Mesenteric fat pad (tissue), 1 donor: ENCODE measurements around the gene SYT2. TPM values are rescaled to one million over a fixed set of nuclear protein-coding genes. Genes with fewer than 3 reads are reported as not detected.
"Not testable (repeated sequence)": the region's sequence is repeated elsewhere in the genome, so short reads cannot be mapped to it uniquely, and the experiment has no call there.

ENCODE experiments used
- DNase-seq: peaks from one replicate; pipeline ENCODE4 v3.0.0-alpha.2; 2020; ENCODE audit warnings: low spot score
- total RNA-seq: library from RNA; stranded (reverse); fragmentation: NEBNext Ultra II Directional; extraction: Animal tissue kit (Norgen Biotek cat#: 25700); gene quantifications from one replicate; pipeline ENCODE4 v1.2.1, GENCODE V29; 2021
- donor health status: DM: yes; HTN: yes; CAD: no.

SYT2 gene
- total RNA-seq, 1 donor from 2014 or later, result not detected

DNA sequence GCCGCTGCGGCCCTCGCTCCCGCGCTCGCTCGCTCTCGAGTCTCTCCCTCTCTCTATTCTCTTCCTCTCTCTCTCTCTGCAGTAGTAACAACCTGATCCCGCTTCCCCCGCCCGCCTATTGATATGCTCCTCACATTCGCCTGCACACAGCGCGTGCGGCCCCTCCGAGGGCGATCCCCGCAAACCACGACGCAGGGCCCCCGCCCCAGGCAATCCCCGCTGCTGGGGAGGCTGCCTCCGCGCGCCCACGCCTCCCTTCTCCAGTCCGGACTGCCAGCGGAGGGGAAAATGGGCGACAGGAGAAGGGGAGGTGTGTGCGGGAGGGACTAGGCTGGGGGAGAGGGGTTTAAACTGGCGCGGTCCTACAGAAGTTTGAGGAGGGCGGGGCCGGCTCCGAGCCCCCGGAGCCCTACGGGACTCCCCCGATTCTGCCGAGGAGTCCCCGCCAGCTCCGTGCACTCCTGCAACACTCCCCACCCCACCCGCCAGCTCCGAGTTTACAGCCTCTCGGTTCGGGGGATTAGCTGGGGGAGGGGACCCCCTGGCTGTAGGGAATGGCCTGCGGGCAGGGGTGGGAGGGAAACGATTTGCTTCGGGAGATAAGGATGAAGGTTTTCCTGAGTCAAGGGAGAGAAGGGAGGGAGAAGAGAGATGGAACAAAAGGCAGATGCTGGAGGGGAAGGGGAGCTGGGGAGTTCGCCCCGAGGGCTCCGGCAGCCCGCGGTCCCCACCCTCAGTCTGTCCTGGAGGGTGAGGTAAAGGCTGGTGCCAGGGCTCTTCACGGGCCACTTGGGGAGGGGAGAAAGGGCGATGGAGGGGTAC lies 66.6 kb downstream of the SYT2 start:
- DNase-seq, result no peak

DNA sequence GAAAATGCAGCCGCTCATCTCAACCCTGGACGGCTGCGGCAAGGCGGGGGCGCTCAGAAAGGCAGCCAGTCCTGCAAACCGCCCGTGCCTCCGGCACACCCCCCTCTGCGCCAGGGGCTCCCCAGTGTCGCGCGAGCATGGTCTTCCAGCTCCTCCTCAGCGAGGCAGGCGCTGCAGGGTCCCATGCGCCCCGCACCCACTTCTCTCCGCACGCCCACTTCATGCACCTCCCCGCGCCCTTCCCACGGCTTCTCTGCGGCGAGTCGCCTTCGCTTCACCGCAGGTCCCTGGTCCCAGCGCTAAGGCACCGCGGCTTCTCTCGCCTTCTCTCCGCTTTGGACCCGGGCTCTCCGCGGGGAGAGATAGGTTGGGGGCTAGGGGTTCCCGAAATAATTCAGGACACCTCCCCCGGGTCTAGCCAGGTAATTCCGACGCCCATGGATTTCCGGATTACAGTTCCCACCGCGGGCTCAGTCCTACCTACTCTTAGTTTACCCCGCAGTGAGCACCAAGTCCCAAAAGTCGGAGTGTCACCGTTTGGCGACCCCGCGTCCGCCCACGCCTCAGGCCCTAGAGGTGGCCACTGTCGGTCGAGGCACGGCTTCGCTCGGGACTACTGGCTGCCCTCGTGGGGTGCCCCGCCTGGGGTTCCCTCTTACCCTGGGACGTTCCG lies 67.5 kb downstream of the SYT2 start:
- no peak for DNase-seq

DNA sequence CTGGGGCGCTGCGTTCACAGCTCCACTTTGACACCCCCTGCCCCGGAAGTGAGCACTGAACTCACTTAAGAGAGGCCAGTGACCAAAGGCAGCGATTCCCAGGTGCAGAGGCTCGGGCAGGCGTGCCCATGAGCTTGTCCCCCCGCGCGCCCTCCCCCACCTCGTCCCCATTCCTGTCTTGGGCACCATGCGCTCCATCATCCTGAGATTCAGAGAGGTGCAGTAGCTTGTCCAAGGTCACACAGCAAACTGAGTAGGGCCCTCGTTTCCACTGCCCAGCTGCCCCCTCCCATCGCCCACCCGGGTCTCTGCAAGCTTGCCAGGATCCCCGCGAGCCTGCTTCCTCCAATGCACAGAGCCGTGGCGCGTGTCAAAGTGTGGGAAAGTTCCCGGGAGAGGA lies 68.0 kb downstream of the SYT2 start:
- no peak for DNase-seq

DNA sequence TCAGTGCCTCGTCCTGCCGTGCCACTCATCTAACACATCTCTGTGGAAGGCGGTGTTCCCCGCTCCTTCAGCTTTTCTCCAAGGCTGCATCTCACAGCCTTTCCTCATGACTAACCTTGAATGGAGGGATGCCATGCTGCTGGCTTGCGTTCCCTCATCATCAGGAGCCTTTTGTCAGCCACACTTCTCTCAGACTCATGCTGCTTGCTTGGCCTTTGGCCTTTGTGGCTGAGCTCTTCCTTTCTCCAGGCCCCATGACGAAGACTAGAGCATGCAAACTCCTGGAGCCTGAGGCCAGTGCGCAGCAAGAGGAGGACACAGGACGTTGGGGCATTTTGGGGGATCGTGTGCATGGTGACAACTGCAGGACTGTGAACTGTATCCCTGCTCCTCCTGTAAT lies 70.8 kb downstream of the SYT2 start:
- no peak for DNase-seq

DNA sequence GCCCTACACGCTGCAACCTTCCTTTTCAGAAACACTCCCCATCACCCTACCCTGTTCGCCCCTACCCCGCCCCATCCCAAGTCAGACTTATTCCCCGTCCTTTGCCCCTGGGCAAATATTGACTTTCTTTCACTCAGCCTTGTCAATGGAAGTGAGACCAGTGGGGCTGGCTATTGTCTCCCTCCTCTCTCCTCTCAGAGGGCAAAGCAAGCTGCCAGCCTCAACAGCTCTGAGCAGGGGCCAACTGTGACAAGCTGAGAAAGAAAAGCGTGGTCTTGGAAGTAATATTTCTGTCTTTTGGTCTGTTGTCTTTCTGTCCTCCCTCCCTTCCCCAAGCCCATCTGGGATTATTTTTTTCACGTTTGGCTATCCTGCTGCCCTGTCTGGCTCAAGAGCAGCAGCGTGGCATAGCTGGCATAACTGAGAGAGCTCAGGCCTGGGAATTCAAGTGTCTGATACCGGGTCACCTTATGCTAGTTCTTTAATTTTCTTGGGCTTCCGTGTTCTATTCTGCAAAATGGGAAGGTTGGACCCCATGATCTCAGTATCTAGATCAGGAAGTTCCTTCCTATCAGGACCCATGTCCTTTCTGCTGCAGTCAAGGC lies 71.5 kb downstream of the SYT2 start:
- DNase-seq, result not testable (repeated sequence)

DNA sequence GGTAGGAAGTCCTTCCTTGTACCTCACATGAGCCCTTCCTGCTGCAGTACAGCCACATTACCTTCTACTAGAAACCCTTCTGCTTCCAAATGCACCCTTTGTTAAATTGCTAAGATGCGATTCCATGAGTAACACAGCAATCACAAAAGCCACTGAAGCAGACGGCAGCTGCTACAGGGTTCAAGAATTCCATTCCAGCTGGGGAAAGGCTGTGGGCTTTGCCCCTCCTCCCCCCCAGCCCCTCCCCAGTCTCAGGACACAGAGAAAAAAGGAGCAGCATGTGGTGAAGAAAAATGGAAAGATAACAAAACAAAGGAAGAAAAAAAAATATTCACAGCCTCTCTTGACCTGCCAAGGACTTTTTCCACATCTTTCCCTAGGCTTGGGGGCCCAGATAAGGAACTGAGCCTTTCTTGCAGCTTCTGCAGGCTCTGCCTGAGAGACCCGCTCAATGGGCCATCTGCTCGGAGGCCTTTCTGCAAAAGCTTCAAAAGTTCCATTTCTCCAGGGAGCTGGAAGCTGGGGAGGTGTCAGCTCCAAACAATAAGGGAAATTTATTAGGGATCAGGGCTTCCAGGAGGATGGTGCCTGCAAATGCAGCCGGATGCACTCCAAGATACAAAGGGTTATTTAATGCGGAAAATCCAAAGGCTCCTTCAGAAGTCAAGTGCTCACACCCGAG lies 72.1 kb downstream of the SYT2 start:
- no peak for DNase-seq

DNA sequence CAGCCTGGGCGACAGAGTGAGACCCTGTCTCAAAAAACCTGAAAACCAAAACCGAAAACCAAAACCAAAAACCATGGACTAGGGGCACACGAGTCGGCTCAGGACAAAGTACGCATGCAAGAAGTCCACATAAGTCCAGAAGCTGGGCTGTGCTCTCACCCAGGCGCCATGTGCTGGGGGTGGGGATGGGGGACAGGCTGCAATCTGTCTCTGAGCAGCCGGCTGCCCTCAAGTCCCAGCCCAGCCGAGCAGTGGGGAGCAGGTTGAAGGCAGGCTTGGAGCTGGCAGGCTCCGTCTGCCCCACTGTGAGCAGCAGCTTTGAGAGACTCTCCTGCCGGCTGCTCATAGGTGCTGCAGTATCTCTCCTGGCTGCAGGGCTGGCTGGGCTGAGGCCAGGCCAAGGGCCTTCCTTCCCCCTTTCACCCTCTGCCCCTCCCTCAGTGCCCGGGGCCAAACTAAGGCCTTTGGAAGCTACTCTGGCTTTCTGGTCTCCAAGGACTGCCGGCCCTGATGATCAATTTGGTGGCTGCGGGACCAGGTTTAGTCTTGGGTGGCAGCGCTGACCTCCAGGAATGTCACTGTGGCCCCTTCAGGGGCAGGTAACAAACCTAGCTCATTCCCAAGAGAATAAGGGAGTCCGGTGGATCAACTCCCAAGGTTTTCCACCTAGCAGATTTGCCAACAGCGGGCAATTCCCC lies 72.8 kb downstream of the SYT2 start:
- not testable (repeated sequence) for DNase-seq

DNA sequence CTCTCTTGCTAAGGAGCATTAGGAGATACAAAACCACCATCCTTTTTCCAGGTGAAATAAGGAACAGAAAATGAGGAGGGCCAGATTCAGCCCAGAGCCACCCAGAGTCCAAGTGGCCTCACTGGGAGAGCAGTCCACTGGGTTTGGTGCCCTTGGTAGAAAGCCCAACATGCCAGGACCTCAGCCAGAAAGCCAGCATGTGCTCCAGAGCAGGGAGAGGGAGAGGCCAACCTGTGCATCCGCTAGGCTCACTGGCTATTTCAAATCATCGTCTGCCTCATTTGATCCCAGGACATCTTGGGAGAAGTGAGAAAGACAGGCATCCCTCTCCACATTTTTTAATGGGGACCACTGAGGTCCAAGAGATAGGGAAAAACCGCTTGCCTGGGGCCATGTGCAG lies 74.1 kb downstream of the SYT2 start:
- not testable (repeated sequence) for DNase-seq

DNA sequence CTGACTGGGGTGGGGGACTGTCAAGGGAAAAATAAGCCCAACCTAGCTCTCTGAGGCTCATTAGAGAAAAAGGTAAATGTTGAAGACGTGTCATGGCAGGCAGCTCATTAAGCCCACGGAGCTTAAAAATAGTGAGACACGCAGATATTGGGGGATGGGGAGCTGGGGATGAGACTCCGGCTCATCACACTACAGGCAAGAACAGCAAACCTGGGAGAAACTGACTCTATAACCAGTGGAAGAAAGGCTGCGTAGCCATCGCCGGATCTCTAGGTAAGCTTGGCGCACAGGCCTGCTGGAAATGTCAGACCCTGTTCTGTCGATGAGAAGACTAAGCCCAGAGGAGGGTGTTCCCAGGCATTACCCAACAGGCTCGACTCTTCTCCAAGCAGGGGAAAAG lies 78.0 kb downstream of the SYT2 start:
- no peak for DNase-seq

DNA sequence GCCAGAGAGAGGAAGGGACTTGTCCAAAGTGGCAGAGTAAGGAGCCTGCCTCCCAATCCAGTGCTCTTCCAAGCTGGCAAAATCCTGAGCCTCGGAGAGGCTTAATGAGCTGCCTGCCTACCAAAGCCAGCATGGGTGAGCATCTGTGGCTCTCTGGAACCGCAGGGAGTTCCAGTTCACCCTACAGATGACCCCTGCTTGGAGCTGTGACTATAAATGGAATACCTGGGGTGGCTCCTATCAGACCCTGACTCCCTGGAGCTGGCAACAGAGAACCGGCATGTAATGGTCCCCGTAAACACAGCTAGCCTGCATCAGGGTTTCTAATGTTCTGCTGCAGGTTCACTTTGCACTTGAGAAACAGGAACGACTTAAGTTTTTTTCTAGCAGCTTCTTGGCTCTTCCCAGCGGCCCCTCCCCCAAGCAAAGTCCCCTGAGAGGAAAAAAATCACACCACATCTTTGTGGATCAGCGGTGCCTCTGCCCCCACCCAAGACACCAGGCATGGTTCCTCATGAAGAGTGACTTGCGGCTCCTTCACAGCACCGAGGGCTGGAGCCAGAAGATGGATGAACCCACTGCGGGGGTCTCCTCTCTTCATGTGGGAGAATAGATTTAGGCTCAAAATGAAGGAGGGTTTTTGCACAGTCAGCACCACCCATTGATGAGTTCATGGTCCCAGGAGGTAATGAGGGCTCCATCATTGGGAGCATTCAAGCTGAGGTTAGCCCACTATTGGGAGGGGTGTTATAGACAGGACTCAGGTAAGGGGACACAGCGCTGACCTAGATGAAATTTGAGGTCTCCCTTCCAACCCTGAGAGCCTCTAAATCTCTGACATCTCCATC lies 79.0 kb downstream of the SYT2 start:
- no peak for DNase-seq

DNA sequence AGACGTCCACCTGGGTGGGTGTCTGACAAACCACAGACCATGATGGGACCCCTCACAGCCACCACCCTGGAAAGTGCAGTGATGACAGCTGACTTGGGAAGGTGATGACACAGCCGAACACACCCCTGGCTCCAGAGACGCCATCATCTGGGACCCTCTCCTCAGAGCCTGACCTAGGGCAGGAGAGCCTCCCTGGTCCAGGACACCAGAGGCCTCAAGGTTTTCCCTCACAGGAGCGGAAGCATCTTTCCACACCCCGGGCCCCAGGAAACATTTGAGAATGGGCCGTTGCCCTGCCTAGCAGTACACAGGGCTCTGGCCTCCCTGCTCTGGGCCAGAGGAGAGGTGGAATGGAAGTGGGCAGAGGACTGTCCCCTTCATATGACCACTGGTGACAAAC lies 79.7 kb downstream of the SYT2 start:
- DNase-seq, result no peak

DNA sequence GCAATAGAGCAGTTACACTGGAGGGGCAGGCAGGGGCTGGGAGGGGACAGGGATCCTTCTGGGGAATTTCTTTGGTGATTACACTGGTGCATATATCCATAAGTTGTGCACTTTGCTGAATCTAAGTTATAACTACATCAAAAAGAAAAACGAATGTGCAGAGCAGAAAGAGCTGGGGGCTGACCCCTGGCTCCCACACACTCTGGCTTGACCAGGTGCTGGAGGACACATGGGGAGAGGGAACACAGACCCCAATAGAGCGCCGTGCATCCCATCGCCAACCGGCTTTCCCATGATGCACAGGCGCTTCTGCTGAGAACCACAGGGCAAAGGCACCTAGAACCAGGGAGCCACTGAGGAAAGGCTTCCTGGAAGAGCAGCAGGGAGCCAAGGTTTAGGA lies 80.2 kb downstream of the SYT2 start:
- DNase-seq, result not testable (repeated sequence)

DNA sequence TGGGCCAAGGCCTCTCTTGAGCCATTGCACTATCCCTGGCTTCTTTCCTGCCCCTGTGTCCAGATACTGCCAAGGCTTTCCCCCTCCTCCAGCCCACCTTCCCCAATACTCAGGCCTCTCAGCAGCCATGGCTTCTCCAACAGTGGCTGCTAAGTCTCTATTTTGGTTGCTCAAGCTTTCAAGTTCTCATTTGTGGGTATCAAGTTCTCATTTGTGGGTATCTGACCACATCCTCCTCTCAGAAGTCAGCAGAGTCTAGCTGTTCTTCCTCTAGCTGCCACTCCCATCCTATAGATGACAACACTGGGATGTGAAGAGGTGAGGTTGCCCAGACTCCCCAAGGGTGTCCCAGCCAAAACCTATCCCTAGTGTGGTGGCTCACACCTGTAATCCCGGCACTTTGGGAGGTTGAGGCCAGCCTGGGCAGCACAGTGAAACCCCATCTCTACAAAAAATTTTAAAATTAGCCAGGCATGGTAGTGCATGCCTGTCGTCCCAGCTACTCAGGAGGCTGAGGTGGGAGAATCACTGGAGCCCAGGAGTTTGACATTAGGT lies 80.9 kb downstream of the SYT2 start:
- DNase-seq, result not testable (repeated sequence)

DNA sequence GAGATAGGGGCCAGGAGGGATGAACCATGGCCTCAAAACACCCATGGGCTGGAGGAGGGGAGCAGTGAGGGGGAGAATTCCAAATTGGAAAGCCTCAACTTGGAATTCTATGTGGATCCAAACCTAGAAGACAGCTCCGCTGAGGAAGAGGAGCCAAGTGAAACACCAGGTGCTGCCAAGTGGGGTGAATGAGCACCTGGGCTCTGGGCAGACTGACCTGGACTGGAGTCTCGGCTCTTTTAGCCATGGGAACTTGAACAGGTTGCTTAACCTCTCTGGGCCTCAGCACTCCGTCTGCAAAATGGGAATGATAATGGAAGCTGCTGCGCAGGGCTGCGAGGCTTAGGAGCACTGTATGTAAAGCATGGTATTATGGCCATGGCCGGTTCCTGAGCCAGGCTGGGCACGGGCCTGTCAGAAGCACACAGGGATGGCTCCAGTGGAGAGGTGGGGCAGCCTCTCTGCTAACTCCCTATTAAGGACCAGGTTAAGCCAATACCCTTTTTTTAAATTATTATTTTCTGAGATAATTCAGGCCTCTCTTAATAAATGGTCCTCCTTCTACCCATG lies 81.5 kb downstream of the SYT2 start:
- no peak for DNase-seq

DNA sequence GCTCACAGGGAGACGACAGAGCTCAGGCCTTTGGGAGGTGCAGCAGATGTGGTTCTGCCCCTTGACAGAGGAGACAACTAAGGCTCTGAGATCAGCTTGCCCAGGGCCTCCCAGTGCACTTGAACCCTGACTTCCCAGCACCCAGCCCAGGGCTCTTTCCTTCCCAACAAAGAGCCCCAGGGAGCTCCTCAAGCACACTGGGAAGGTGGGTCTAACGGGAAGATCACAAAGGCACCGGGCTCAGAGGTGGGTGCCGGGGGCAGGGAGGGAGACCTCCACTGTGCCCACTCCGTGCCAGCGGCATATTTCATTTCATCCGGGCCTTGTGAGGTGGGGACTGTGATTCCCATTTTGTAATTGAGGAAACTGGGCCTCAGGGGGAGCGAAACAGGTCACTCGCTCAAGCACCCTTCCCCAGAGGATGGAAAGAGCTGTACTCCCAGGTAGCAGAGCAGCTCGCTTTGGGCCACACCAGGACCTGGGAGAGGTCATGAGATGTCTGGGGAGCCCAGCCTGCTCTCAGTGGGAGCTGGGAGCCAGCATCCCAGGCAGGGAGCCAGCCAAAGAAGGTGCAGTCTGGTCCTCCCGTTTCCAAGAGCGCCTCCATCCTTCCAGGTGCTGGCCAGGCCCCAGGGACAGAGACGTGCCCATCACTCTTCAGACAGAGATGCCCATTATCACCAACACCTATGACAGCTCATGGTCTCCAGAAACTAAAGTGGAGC lies 82.3 kb downstream of the SYT2 start:
- DNase-seq, result no peak

DNA sequence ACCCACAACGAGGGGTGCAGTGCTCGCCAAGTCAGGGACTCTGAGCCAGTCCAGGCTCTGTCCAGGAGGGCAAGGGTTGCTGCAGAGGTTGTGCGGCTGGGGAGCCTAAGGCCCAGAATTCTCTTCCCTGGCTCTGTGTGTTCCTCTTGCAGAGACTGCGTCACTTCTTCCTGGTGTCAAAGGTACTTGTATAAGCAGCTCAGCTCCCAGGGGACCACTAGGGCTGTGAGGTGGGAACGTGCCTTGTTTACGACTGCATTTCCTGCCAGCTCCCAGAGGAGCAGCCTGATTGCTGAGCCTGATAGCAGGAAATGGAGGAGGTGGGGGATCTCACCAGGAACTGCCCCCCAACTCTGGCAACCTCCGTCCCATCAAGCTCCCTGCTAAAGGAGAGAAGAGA lies 83.2 kb downstream of the SYT2 start:
- not testable (repeated sequence) for DNase-seq

DNA sequence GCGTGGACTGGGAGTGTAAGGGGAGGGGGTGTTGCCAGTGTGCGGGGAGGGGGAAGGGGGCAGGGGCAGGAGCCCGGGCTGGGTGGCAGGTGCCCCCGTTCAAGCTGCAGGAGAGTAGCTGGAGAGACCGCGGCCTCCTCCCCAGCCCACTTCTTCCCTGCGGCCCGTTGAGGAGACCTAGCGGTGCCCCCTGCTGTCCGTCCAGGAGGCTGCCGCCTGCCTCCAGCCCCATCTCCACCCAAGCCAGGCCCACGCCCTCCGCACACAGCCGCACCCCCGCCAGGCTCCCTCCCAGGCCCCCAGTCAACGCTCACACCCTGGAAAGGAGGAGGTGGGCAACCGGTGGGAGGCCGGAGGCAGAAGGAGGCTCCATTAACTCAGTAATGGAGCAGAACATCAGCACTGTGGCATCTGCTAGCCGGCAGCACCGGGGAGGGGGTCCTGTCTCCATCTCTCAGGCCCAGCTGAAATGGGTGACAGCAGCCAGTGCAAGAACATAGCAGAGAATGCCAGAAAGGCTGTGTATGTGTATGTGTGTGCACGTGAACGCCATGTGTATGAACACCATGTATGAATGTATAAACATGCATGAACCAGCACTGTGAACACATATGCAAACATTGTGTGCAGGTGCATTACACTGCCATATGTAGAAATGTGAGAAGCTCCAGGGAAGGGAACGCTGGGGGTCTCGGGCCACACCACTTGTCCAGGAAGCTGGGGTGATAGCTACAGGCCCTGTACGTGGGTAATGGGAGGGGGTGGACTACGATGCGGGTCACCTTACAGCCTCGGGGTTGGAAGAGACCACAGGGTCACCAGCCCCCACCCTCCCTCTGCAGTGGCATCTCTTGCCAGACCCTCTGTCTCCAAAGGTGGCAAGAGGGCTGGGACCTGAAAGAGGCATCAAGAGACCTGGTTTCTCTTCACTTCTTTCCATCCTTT lies 84.6 kb downstream of the SYT2 start:
- no peak for DNase-seq

DNA sequence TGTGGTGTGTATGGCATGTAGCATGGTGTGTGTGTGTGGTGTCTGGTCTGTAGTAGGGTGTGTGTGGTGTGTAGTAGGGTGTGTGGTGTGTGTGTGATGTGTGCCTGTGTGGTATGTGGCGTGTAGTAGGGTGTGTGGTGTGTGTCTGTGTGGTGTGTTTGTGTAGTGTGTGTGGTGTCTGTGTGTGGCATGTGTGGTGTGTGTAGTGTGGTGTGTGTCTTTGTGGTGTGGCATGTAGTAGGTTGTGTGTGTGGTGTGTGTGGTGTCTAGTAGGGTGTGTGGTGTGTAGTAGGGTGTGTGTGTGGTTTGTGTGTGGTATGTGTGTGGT lies 85.5 kb downstream of the SYT2 start:
- no peak for DNase-seq
